Fibroblast of skin of back (primary cell): ENCODE data around the gene SETD9.
A peak's percentile ranks its signal among the peaks of the same experiment; 100 is the strongest.

Experiments used
- DNase-seq: peaks from one replicate; pipeline ENCODE4 v3.0.0-alpha.2; 2013

SETD9 gene

DNA sequence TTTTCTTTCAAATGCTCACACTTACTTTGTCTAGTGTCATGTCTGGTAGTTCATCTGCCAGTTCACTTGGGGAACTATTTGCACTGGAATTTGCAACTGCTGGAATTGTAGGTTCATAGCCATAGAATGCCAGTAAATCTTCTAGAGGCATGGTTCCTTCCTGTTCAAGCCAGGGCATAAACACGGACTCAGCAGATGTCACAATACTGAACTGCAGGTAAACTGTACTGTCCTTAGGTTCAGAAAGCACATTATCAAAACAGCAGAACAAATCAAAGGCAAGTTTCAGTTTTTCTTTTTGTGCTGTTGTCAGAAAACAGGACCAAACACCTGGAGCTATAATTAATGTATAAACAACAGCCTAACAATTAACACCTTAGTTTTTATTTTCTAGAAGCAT is 29.5 kb downstream of the SETD9 start:
- DNase-seq = no peak

DNA sequence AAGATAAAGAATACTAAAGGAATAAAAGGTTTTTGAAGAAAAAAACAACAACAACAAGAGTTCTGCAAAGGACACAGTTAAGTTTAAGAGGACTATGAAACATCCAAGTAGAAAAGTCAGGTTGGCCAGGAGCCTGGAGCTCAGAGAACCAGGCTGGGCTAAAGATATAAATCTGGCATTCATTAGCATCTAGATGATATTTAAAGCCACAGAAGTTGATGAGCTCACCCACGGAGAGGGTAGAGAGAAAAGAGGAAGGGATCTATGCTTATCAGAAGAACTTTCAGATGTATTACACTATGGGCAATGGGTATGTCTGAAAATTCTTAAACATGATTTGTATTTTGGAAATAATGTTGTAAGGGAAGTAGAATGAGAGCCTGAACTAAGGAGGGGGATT is 32.6 kb downstream of the SETD9 start:
- DNase-seq = peak; percentile 14

DNA sequence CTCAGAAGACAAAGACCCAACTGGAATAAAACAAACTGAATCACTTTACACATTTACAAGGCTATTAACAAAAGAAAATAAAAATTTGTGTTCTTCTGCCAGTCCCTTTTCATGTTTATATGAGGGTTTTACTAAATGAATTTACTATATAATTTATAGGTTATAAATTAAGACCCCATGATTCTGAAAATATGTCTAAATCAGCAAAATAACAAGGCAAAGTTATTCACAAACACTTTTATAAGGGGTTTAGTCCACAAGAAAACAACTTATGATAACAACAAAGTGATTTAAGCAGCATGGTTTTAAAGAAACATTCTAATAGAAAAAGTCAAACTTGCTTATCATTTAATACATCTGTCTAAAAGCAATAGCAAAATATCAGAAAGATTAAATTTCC is 37.7 kb downstream of the SETD9 start:
- DNase-seq = no peak

DNA sequence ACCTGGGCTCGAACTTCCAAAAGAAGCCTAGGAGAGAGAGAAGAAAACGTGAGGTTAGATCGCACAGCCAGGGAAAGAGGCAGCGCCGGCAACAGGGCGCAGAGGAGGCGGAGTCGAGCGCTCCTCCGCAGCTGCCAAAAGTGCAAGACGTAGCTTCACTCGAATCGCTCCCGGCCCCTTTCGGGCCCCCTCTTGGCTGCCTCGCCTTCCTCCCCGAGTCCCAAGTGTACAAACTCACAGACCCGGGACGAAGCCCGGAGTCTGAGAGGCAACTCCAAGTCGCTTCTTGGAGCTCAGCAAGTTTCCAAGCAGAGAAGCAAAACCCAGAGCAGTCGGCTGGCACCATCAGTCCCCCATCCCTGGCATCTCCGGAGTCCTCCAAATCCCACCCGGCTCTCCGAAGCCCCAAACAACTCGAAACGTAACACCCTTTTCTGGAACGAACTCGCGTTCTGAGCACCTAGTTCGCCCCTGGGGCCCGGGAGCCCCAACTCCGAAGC is 41.3 kb downstream of the SETD9 start:
- DNase-seq = peak; percentile 70

DNA sequence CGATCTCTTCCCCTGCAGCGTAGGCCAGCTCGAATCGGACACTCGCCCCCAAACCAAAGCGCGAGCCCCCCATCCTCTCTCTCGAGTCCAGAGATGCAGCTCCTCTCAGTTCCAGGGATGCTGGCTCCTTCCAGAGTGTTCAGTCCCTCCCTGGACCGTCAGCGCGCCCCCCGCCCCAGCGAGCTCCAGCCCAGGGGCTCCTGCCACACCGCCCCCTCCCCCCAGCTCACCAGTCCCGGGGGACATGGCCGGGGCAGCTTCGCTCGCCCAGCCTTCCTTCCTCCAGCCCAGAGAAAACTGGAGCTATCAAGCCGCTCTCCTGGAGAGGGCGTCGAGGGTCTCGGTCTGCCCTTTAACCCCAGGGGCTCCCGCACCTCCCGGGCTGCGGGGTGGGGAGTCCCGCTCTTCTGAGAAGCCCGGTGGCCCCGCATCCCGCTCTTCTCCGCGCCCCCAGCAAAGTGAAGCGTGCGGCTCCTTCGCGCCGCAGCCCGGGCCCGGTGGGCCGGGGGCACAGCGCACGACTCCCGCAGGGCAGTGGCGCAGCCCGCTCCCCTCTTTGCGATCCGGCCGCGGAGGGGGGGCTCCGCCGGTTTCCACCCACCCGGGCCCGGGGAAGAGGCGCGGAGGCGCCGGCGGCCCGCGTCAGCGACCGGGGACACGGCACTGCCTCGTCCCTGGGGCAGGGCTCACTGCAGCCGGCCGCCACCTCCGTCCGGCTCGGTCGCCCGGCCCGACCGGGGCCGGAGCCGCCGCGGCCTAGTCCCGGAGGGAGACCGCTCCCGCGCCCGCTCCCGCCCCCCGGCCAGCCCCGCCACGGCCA is 41.9 kb downstream of the SETD9 start:
- peak; percentile 19 for DNase-seq

DNA sequence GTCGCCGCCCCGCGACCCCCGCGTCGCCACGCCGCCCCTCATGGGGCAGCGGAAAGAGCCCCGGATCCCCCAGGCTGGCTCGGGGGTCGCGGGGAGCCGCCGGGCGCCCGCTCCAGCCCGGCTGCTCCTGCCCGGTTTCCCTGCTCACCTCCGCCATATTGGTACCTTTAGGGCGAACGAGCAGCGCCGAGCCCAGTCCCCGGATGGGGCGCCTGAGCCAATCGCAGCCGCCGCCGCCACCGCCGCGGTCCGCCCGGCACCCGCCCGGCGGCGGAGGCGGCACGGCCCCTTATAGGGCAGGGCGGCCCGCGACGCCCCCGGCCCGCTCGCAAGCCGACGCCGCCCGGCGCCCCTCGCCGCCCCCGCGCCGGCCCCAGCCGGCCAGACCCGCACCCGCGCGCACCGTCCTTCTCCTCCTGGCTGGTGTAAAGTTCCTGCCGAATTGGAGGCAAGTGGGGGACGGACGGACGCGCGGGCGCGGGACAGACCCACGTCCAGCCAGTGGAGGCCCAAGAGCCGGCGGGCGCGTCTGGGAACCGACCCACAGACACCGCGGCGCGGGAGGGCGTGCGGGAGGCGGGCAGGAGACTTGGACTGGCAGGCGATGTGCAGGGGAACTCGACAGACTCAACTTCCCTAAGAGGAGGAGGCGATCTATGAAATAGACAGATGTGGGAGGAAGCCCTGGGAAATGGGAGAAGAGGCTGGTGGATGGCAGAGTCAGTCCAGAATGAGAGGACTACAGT is 42.7 kb downstream of the SETD9 start, which contains the start of gene MIER3:
MIER3 (minus strand) TSS at position 178 of the 746 bp plus-strand sequence; CDS start at position 157, 21 bp downstream.
- DNase-seq = peak; percentile 84

DNA sequence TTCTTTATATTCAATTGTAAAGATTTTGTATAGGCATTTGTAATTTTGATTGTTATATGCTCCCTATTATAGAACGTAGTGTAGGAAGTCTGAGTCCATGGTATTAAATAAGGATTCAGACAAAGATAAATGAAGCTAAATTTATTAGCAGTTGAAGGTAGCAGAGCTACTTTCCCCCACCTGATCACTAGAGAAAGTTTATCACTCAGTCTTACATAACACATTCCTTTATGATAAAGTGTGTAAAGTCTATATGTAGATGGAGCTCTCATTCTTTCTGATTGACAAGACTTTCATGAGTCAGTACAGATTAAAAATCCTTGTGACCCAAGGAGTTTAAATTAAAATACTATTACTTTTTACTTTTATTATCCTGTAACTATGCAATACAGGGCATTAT is 44.9 kb downstream of the SETD9 start:
- DNase-seq = no peak

DNA sequence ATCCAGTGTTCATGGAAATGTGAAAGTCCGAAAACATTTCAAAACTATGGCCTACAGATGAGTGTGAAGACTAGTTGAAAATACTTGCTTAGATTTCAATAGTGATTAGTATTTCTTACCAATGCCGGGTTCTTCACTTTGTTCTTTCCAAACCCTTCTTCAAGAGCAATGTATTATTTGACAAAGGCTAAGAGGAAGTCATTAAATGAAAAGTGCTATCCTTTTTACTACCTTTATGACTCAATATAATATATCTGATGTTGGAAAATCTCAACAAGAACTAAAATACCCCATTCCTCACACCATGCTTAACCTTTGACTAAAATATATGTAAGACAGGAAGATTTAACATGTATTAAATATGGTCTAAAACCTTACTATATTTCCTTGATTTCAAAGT is 49.2 kb downstream of the SETD9 start:
- DNase-seq = no peak

DNA sequence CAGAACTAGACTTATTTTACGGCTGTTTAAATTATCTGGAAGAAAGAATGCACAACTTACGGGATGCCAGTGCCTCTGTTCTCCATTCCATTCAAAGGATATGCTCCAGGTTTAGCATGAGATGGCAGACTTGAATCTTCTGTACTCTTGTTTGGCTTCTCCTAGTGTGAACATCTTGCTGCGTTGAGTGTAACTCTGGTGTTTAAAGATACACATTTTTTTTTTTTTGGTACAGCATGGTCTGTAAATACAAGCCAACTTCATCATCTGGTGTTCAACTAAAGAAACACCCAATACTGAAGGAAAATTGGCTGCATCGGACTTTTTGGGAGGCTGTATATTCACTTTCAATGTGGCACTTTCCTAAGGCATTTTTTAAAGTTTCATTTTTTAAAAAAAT is 49.9 kb downstream of the SETD9 start:
- no peak for DNase-seq

DNA sequence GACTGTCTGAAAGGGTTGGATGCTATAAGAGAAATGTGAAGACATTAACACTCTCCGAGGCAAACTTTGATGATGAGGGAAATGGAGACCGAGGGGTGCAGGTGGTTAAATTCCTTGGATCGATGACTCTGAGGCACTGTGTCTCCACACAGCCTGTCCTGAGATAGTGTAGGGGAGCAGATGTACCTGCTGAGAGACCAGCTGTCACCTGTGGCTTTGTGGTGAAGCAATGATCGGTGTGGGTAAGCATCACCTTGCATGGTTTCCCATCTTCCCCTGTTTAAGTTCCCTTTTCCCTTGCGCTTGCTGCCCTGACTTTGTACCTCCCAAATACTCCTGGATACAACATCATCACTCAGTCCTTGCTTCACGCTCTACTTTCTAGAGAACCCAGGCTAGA is 52.4 kb downstream of the SETD9 start:
- no peak for DNase-seq

DNA sequence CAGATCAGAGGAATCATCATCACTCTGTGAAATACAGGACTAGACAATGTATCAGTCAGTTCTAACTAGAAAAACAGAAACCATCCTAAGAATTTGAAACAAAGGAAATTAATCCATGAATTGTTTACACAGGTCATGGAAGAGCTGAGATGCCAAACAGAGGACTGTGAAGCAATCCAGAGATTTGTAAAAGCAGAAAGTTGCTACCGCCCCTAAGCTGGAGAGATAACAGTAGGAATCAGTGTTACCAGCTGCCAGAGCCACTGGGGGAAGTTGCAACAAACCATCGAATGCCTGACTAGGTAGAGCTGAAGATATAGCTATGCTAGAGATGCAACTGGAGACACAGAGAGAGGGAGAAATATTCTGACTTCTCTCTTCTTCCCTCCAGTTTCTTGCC is 52.9 kb downstream of the SETD9 start:
- no peak for DNase-seq

DNA sequence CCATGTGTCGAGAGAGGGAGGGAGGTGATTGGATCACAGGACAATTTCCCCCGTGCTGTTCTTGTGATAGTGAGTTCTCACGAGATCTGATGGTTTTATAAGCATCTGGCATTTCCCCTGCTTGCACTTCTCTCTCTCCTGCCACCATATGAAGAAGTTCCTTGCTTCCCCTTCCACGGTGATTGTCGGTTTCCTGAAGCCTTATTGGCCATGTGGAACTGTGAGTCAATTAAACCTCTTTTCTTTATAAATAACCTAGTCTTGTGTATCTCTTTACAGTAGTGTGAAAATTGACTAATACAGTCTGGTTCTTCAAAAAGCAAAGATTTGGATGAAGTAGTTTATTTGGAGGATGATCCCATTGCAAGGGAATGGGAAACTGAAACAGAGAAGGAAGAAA is 53.9 kb downstream of the SETD9 start:
- DNase-seq = no peak

DNA sequence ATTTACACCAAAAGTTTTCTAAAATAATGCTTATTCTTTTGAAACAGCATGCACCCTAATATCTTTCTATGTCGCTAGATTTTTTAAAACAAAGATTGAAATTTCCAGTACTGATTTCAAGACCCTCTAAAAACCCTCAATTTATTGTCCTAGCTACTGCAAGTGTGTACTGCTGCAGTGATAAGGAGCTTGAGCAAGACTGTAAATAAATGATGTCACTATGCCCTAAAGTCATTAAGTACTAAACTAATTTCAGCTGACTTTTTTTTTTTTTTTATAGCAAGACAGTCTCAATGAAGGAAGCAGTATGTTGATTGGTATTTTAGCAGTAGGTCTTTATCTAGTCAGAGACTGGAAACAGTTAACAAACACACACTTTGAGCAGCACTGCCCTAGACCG is 54.8 kb downstream of the SETD9 start:
- DNase-seq = no peak
